Stimulated activated CD8-positive, alpha-beta memory T cell treated with anti-CD3 and anti-CD28 coated beads, Interleukin-2, amount 100 ng/mL, for 1 hour (primary cell): ENCODE measurements around the gene PLXNC1.
A peak's percentile ranks its signal among the peaks of the same experiment; 100 is the strongest.

ENCODE experiments used
- DNase-seq, 2 donors: peaks; one replicate each; pipeline ENCODE4 v3.0.0-alpha.2; 2020; ENCODE audit warnings: low read depth in 2 of 2

PLXNC1 gene

GRCh38 chr12:94264736-94265485, 116.5 kb downstream of the PLXNC1 start:
- no peak for DNase-seq

- no peak for DNase-seq
These were observed 117.2 kb downstream of the PLXNC1 start for GRCh38 chr12:94265539-94265938.

GRCh38 chr12:94265966-94266745, 117.8 kb downstream of the PLXNC1 start:
- no peak for DNase-seq

- DNase-seq = no peak
These were observed 118.6 kb downstream of the PLXNC1 start for GRCh38 chr12:94266796-94267536.

GRCh38 chr12:94267537-94267872, 119.1 kb downstream of the PLXNC1 start:
- no peak for DNase-seq

GRCh38 chr12:94267921-94268471, 119.6 kb downstream of the PLXNC1 start:
- no peak for DNase-seq

GRCh38 chr12:94269316-94269999, 121.1 kb downstream of the PLXNC1 start:
- no peak for DNase-seq

GRCh38 chr12:94271351-94271750, 123.0 kb downstream of the PLXNC1 start:
- no peak for DNase-seq

- no peak for DNase-seq
These were observed 123.9 kb downstream of the PLXNC1 start for GRCh38 chr12:94272280-94272679.

- no peak for DNase-seq
These were observed 124.9 kb downstream of the PLXNC1 start for GRCh38 chr12:94273272-94273671.

GRCh38 chr12:94276725-94277124, 128.3 kb downstream of the PLXNC1 start:
- no peak for DNase-seq

- DNase-seq = no peak
These were observed 129.1 kb downstream of the PLXNC1 start for GRCh38 chr12:94277426-94278000.

- DNase-seq = no peak
These were observed 131.7 kb downstream of the PLXNC1 start for GRCh38 chr12:94280063-94280462.

GRCh38 chr12:94282675-94283074, 134.3 kb downstream of the PLXNC1 start:
- peak in 1 of 2 donors; percentile 23 for DNase-seq

- DNase-seq = no peak
These were observed 135.7 kb downstream of the PLXNC1 start for GRCh38 chr12:94284046-94284445.

- no peak for DNase-seq
These were observed 136.5 kb downstream of the PLXNC1 start for GRCh38 chr12:94284859-94285258.

GRCh38 chr12:94285943-94286582, 137.7 kb downstream of the PLXNC1 start:
- no peak for DNase-seq

- DNase-seq = no peak
These were observed 138.3 kb downstream of the PLXNC1 start for GRCh38 chr12:94286583-94287244.

- no peak for DNase-seq
These were observed 138.9 kb downstream of the PLXNC1 start for GRCh38 chr12:94287245-94287628.
